NOMO-1 treated with DMSO at 0.1 percent for 48 hours (cell line): Measurements from ENCODE around the gene FMR1.
A peak's percentile ranks its signal among the peaks of the same experiment; 100 is the strongest.

Experiments used
- DNase-seq: peaks from one replicate; lab custom pipeline; 2025; ENCODE audit not compliant: unreplicated experiment; lab: John Stamatoyannopoulos, UW

The FMR1 gene

DNA sequence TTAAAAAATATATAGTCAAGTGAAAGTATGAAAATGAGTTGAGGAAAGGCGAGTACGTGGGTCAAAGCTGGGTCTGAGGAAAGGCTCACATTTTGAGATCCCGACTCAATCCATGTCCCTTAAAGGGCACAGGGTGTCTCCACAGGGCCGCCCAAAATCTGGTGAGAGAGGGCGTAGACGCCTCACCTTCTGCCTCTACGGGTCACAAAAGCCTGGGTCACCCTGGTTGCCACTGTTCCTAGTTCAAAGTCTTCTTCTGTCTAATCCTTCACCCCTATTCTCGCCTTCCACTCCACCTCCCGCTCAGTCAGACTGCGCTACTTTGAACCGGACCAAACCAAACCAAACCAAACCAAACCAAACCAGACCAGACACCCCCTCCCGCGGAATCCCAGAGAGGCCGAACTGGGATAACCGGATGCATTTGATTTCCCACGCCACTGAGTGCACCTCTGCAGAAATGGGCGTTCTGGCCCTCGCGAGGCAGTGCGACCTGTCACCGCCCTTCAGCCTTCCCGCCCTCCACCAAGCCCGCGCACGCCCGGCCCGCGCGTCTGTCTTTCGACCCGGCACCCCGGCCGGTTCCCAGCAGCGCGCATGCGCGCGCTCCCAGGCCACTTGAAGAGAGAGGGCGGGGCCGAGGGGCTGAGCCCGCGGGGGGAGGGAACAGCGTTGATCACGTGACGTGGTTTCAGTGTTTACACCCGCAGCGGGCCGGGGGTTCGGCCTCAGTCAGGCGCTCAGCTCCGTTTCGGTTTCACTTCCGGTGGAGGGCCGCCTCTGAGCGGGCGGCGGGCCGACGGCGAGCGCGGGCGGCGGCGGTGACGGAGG is at the start of gene FMR1:
TSS of gene FMR1 (plus strand) at position 728 of the 831 bp plus-strand sequence. CDS start 261 bp downstream, outside the sequence.
- peak; percentile 88 for DNase-seq

DNA sequence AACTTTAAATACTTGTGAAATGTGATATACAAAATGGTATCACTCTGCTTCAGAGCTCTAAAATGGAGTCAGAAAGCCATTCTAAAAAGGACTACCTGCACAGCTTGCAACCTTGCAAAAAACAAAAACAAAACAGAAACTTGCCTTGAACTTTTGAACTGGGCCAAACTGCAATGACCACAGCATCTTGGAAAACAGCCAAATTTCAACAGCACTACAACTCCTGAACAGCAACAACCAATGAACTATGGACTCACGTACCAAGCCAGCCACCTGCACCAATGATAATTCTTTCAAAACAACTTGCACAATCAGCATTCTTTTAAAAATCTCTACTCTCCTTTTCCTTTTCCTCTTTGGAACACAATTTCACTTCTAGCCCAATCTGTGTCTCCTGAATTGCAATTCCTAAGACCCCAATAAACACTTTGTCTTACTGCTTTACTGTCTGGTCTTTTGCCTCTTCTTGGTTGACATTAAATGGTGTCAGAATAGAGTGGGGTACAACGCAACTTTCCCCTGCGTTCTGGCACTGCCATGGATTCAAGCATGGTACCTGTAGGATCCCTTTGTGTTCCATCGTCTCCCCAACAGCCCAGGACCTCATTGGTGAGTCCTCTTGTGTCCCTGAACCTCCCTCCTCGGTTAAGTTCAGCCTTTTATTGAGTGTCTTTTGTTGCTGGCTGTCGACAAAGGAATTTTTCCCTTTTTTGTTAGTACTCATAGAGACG is 35.7 kb upstream of the FMR1 start:
- peak; percentile 45 for DNase-seq

DNA sequence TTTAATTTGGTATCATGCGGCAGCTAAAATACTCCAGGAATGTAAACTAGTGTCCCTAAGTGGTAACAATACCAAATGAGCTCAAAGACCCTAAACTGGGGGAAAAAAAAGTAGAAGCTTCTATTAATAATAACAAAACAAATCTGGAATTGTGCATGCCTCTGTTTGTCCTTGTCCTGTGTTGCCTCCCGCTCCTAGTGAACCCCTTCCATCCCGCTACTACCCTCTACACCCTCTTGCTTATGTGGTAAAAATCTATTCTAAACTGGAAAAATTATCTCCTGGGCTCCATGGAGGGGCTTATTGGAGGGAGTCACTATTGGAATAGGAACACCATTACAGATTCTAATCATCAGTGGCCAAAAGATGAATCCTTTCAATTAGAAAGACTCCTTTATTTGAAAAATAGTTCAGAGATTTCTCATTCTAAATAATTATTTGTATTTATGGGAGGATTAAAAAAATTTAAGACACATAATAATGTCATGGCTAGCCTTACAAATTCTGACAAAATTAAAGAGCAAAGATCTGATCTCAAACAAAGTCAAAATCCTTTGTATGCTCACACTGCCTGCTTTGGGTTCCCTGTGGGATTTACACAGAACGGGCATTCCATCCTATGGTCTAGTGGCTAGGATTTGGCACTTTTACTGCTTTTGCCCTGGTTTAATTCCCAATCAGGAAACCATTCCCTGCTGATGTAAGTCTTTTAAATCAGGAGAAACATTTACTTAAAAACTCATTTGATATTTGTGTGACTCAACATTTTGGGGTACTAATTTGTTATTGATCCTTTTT is 34.7 kb upstream of the FMR1 start:
- DNase-seq, result no peak

DNA sequence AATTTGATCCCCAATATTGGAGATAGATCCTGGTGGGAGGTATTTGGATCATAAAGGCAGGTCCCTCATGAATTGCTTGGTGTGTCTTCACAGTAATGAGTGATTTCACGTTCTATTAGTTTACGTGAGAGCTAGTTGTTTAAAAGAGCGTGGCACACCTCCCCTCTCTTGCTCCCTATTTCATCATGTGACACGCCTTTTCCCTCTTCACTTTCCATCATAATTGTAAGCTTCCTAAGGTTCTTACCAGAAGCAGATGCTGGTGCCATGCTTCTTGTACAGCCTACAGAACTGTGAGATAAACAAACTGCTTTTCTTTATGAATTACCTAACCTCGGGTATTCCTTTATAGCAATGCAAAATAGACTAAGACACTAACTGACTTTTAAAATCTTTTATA is 34.0 kb upstream of the FMR1 start:
- DNase-seq, result no peak

DNA sequence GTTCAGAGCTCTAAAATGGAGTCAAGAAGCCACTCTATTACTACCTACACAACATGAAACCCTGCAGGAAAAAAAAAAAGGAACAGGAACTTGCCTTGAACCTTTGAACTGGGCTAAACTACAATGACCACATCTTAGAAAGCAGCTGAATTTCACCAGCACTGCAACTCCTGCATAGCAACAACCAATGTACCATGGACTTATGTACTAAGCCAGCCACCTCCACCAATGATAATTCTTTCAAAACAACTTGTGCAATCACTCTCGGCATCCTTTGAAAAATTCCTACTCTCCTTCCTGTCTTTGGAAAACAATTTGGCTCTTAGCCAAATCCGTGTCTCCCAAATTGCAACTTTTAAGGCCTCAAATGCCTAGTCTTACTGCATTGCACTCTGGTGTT is 26.8 kb upstream of the FMR1 start:
- DNase-seq, result peak; percentile 16

DNA sequence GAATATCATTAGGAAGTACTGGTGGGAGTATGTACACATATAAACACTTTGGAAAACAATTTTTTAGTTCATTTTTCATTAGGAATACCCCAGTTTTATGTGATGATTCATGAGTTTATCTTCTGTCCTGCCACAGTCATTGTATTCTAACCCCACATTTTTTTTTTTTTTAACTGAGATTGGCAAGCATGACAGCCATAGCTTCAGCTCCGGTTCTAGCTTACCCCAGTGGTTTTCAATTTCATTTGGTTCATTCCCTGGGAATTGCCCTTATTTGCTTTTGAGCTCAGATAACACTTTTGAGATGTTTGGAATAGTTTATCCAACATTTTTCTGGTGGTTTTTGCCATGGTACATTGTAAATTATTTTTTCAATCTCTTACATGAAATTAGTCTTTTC is 21.0 kb upstream of the FMR1 start:
- no peak for DNase-seq

DNA sequence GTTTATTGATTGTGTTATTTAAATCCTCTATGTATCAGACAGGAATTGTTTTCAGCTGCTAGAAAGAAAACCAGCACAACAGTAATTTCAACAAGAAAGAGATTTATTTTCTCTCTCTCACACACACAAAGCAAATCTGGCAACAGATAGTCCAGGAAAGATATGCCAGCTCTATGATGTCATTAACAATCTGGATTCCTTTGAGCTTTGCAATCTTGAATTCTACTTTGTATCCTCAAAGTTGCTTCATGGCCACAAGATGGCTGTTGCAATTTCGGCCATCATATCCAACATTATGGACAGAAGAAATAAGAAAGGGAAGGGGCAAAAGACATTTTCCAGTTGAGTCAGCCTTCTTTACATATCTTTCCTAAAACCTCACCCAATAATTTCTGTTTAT is 19.8 kb upstream of the FMR1 start:
- no peak for DNase-seq

DNA sequence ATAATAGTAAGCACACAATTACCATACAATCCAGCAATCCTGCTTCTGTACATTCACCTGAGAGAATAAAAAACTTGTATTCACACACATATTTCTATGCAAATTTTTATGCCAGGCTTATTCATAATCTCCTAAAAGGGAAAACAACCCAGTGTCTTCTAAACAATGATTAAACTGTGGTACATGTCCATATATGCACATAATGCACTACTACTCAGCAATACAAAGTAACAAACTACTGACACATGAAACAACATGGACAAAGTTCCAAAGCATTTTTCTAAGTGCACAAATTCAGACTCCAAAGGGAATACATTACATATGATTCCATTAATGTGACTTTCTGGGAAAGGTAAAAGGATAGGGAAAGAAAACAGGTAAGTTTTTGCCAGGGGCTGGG is 18.0 kb upstream of the FMR1 start:
- no peak for DNase-seq

DNA sequence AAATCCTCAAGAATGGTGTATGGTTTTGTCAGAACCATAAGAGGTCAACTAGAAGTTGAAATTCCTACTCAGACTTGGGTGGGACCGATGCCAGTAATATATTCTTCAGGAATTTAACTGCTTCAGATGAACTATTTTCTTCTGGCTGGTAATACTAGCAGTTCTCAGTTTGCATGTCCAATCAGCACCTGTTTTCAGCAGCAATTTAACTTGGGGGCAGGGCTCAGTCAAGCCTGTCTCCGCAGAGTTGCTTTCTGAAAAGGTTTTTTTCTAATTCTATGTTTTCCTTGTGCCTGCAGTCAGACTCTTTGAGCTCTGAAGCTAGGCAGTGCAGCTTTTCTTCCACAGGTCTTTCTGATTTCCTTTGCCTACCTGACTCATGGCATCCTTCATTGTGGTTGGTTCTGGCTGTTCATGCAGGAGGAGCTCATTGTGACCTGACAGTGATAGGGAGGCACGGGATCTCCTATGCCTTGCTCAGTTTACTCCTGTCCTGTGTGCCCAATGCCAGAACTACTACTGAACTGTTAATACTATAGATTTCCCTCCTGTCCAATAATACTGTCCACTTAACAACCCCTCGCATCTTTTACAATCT is 17.3 kb upstream of the FMR1 start:
- DNase-seq, result no peak

DNA sequence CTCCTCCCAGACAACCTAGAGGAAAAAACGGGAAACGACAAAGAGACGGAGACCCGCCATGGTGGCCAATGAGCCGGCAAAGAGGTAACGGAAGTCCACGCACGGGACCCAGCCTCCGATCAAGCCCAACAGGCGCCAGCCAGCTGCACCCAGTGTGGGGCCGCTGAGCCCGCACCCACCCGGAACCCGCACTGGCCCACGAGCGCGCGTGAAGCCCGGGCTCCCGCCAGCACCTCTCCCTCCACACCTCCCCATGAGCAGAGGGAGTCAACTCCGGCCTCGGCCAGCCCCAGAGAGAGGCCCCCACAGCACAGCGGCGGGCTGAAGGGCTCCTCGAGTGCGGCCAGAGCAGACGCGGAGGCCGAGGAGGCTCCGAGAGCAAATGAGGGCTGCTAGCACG is 14.6 kb upstream of the FMR1 start:
- DNase-seq, result no peak

DNA sequence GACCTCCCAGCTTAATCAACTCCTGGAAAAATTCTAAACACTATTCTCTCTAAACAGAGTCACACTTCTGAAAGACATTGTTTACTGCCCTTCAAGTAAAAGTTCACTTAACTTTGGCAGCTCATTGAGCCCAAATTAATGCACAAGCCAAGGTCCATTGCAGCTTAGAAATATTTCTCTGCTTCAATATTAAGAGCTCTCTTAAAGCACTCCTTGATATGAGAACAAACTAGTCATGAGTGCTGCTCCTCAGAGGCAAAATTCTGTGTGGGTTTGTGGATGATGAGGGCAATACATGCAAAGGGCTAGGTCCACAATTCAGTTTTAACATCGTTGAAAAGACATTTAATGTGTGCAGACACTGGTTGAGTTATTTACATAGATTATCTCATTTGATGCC is 12.8 kb upstream of the FMR1 start:
- no peak for DNase-seq

DNA sequence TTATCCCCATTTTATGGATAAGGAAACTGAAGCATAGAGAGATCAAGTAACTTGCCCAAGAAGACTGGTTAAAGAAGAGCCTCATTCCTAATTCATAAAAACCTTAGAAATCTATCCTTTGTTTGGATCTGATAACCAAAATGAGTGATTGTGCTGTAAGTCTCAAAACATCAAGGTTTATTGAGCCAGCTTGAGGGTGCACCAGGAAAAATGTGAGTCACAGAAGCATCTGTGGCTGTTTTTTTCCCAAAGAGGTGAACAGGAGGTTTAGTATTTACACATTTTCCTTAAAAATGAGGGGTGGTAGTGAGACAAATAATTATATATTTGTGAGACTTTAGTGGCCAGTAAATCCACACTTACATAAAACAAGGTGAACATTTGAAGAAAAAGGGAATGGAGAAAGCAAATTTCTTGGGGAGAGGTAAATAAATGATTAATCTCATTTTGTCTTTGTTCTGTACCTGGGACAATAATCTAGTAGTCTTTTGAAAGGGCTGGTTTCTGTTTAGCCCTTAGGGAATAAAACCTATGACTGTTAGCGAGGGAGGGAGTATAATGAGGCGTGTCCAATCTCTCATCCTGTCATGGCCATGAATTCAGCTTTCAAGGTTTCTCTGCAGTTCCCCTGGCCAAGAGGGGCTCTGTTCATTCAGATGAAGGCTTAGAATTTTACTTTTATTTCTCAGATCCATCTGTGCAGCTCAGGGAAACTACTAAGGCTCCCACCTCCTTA is 12.2 kb upstream of the FMR1 start:
- DNase-seq, result no peak

DNA sequence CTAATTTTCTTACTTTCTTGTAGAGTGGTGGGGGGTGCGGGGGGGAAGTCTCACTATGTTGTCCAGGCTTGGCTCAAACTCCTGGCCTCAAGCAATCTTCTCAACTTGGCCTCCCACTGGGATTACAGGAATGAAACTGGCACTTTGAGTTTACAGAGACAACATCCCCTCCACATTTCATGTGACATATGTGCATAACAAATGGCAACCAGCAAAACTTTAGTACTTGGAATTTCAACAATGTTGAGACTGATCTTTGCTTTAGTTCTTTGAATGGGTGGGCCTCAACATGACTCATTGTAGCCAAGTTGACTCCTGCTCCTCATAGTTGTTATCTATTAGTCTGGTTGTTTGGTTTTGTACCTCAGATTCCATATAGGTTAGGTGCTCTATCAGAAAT is 11.4 kb upstream of the FMR1 start:
- DNase-seq, result no peak

DNA sequence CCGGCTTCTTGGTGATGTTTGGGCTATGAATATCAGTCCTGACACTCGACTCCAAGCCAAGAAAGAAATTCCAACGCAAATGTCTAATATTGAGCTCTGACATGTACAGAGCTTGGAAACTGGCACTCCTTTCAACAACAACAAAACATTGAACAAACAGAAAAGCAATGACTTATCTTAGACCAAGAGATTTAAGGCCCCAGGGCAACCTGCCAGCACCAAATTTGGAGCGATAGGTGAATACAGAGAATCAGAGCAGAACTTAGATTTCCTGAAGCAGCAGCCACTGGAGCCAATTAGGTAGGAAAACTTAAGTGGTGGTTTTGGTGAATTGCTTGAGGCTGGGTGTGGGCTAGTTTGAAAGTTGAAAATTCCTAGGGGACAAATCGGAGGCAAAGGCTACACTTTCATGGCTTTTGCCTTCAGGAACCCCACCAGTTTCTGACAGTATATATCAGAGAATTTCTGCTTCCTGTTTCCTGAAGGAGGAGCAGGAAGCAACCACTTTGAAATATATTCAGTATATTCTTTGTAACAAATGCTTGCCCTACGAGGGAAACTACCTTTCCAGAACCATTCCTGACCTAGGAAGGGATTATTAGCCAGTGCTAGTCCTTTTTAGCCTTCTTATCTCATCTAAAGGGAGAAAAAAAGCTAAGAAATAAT is 10.1 kb upstream of the FMR1 start:
- no peak for DNase-seq

DNA sequence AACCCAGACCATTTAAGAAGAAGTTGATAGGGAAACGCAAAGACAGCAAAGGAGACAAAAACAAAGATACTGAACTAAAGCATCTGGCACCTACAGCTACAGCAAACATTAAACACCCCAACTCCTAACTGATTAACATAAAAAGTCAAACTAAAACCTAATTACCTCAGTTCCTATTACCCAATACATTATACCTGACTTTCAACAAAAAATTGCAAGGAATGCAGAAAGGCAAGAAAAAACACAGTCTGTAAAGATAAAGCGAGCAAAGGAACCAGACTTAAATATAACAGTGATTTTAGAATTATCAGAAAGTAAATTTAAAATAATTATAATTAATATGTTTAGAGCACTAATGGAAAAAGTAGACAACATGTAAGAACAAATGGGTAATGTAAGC is 9.4 kb upstream of the FMR1 start:
- no peak for DNase-seq

DNA sequence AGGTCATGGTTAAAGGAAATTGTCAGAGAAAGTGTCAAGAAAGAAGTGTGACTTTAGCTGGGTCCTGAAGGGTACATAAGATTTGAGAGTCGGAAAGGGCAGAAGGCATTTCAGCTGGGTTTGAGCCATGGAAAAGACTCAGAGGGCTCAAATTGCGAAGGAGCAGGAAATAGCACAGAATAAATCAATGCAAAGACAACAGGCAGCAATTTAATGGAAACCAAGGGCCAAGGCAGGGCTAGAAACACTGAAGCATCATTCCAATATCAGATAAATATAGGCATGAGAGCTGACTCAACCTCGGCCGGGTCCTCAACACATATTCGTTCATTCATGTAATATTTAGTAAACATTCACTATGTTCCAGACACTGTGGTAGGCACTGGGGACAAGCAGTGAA is 3.6 kb upstream of the FMR1 start:
- no peak for DNase-seq

DNA sequence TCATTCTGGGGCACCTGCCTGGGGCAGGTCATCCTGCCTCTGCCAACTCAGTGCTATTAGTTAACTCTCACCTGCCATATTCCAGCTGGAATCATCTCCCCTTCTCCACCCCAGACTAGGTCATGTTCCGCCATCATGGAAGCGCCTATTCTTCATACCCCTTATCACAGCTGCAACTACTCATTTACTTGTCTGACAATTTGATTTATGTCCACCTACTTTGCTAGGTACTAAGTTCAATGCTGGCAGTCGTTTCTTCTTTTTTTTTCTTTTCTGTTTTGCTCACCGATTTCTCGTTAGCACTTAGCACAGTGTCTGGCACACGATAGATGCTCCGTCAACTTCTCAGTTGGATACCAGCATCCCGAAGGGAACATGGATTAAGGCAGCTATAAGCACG is 1.1 kb upstream of the FMR1 start:
- no peak for DNase-seq

DNA sequence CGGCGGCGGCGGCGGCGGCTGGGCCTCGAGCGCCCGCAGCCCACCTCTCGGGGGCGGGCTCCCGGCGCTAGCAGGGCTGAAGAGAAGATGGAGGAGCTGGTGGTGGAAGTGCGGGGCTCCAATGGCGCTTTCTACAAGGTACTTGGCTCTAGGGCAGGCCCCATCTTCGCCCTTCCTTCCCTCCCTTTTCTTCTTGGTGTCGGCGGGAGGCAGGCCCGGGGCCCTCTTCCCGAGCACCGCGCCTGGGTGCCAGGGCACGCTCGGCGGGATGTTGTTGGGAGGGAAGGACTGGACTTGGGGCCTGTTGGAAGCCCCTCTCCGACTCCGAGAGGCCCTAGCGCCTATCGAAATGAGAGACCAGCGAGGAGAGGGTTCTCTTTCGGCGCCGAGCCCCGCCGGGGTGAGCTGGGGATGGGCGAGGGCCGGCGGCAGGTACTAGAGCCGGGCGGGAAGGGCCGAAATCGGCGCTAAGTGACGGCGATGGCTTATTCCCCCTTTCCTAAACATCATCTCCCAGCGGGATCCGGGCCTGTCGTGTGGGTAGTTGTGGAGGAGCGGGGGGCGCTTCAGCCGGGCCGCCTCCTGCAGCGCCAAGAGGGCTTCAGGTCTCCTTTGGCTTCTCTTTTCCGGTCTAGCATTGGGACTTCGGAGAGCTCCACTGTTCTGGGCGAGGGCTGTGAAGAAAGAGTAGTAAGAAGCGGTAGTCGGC is 528 bp downstream of the FMR1 start:
- peak; percentile 27 for DNase-seq

DNA sequence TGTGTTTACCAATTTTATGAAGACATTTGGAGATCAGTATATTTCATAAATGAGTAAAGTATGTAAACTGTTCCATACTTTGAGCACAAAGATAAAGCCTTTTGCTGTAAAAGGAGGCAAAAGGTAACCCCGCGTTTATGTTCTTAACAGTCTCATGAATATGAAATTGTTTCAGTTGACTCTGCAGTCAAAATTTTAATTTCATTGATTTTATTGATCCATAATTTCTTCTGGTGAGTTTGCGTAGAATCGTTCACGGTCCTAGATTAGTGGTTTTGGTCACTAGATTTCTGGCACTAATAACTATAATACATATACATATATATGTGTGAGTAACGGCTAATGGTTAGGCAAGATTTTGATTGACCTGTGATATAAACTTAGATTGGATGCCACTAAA is 1.9 kb downstream of the FMR1 start:
- DNase-seq, result no peak

DNA sequence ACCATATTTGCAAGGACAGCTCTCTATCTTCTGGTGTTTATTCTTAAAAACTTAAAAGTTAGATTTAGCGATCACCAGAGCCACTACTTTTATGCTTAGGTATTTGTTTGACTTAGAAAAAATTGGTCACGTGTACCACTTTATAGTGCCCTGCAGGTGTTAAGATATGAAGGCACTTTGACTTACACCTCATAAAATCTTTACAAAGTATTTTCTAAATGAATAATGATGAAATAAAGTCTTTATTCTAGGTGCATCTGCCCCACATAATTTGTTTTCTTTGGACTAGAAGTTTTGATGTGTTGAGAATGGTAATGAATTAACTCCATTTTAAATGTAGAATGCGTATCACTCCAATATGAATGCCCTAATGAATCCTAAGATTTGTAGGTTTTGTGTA is 2.9 kb downstream of the FMR1 start:
- no peak for DNase-seq
